GM18907 (cell line): ENCODE measurements around the gene SEMA6D.
"Not testable (repeated sequence)": the region's sequence is repeated elsewhere in the genome, so short reads cannot be mapped to it uniquely, and the experiment has no call there.

Experiments used
- ATAC-seq: cut with Tn5 transposase; IDR thresholded peaks from one replicate; pipeline ENCODE4 v1.9.1; 2021; ENCODE audit warnings: mild to moderate bottlenecking, moderate library complexity; ENCODE audit not compliant: unreplicated experiment

SEMA6D gene

DNA sequence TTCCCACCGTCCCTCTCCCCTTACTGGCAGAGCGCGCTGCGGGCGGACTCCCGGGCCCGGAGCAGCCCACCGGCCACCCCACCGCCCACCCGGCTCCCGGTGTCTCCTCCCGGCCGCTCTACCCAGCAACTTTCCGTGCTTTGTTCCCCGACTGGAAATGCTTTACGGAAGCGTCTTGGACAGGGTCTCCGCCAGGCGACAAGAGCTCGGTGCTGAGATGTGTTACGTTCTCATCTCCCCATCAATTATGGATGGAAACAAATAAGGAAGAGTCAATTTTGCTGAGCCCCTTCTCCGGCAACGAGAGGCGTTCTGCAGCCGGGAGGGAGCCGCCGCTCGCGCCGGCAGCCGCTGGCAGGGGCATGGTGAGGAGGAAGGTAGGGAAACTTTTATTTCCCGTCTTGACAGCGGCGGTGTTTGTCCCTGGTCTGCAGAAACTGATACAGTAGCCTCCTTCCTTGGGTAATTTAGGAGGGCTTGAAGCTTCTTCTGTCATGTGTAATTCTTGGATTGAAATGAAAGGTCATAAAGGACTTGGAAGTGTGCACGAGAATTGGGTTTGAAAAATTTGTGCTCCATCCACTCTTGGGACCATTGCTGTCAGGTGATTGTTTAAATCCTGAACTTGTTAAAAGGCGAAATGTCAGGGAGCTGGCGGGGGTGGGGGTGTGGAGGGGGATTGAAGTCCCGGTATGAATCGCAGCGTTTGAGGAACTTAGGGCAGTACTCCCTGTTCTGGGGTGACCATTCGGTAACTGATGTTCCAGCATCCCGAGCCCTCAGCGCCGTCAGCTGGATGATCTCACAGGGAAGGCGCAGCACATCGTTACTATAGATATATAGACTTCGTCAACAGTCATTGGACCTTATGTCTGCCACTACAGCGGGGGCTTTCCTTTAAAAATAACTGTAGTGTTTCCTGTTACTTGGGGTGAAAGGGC lies 1.5 kb downstream of the SEMA6D start:
- no peak for ATAC-seq

DNA sequence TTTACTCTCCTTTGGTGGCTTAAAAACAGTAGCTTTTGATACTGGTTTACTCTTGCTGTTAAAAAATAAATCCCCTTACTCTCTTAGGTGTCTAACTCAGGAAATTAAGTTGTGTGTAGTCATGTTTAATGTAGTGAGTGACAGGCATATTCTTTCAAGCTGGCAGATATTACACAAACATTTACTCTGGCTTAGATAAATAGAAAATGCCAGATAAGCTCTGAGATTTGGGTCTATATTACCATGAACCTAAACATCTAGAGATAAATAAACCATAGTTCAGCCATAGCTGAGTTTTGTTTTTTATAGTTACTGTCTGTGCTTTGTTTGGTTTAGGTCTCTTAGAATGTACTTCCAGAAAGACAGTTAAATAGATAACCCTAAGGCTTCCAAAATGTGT lies 2.4 kb downstream of the SEMA6D start:
- no peak for ATAC-seq

DNA sequence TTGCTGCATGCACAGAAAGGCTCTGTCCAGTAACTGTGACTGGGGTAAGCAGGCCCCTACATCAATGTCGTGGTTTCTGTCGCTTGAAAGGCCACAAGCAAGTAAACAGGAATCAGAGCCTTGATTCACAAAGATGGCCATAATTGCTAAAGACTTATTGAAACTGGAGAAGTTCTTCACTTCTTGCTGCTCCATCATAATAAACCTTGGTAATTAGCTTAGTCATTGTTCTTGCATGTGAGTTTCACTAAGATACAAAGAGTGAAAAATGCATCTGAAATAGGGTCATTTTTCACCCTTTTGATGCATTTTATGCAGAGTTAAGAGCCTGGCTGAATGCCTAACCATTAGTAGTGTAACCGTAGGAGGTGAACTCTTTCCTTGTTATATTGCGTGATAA lies 3.2 kb downstream of the SEMA6D start:
- no peak for ATAC-seq

DNA sequence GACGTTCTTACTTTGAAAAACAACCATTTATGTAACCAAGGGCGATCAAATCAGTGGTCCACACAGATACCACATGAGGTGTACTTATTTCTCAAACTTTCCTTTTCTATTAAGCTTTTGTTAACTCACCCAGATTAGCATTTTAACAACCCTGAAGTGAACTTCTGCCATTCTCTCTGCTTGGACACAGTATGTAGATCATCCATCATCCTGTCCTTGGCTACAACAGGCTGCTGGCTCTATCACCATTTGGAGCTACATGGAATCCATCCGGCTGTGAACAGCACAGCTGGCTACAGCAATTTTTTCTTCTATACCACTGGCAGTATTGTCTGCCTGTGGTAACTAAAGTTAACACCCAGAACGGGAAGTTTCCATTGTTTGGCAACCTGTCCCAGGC lies 4.4 kb downstream of the SEMA6D start:
- no peak for ATAC-seq

DNA sequence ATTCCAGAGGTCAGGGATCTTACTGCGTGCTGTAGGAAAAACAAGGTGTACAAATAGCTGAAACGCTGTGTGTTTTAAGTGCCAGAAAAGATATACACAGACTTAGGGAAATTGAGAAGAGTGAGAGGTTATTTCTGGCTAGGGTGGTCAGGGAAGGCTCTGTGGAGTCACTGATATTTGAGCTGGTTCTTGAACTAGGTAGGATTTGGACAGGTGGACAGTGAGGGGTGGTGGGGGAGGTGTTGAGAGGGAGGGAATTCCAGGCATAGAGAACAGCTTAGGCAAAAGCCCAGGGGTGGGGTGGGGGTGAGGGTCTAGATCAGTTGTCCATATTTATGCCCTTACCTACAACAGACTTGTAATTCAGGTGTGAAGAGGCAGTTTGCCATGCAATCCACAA lies 7.0 kb downstream of the SEMA6D start:
- ATAC-seq: no peak

DNA sequence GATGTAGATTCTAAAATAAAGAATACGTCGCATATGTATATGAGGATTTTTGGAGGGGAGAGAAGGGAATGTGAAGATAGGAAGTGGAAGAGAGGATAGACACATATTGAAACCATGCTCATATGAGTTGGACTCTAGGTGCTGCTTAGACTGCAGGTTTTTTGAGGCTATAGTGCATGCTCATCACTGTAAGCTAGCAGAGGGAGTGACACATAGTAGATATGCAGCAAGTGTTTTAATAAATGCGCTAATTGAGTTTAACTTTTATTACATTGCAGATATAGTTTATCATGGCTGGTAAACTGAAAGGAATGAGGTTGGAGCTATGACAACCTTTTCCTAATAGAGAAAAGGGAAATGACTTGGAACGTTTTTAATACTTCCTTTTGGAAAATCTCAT lies 7.7 kb downstream of the SEMA6D start:
- ATAC-seq: no peak

DNA sequence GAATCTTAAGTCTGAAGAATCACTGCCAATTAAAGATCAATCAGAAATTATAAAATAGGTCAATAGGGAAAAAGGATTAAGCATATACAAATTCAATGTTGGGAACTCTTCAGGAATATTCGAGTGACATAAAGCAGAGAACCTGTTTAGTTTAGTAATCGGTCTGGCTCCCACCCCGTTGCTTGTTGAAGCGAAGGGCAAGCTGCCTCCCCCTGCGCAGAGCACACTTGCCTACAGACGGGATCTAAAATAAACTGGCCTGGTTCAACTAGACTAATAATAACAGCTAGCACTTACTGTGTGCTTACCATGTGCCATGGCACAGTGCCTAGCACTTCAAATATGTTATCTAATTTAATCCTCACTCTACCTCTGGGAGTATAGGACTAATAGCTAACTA lies 8.6 kb downstream of the SEMA6D start:
- ATAC-seq: no peak

DNA sequence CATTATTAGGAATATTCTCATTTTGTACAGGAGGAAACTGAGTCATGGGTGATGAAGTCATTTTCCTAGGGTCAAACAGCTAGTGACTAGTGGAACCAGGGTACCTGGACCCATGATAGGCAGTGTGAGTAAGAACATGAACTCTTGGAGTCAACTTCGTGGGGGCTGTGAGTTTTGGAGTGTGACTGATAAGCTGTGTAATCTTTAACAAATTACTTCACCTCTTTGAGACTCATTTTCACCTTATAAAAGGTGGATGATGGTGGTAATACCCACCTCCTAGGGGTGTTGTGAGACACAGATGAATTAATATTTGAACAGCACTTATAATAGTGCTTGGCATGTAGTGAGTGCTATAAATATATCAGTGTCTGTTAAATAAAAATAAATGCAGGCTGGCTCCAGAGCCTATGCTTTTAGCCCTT lies 9.1 kb downstream of the SEMA6D start:
- ATAC-seq: no peak

DNA sequence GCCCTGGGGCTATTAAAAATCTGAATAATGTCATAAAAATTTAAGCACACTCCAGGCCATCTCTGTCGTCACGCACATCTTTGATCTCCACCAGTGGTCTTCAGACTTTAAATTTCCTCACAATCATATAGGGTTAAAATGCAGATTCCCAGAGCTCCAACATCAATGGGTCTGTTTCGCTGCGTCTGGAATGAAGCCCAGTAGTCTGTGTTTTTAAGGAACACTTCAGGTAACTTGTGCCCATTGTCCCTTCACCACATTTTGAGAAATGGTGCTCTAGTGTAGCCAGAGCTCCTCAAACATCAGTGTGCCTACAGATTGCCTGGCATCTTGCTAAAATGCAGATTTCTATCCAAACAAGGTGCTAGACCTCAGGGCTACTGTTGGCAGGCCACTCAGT lies 9.8 kb downstream of the SEMA6D start:
- no peak for ATAC-seq

DNA sequence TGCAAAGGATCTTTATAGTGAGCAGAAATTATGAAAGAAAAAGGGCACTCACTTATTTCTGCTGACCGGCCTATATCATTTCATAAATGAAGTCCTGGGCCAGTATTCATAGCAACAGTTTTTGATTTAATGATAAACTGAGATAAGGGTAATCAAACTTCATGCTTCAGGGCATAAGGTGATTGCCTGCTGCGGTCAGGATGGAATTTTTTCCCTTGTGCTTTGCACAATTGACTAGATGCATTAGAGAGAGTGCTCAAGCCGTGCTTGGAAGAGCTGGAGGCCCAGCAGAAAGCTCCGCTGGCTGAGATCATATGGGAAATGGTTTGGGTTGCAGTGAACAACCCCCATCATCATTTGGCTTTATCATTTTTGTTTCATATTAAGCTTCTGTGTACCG lies 10.4 kb downstream of the SEMA6D start:
- no peak for ATAC-seq

DNA sequence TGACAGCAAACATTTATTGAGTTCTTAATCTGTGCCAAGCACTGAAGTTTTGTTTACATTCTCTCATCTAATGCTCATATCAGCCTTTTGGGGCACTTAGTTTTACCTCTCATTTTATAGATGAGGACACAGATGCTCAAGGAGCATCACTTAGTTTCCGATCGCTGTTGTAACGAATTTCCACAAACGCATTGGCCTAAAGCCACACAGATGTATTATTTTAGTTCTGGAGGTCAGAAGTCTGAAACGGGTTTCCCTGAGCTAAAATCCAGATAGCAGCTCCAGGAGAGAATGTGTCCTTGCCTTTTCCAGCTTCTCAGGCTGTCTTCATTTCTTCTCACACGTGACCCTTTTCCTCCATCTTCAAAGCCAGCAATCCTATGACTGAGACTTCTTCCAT lies 11.1 kb downstream of the SEMA6D start:
- ATAC-seq: no peak

DNA sequence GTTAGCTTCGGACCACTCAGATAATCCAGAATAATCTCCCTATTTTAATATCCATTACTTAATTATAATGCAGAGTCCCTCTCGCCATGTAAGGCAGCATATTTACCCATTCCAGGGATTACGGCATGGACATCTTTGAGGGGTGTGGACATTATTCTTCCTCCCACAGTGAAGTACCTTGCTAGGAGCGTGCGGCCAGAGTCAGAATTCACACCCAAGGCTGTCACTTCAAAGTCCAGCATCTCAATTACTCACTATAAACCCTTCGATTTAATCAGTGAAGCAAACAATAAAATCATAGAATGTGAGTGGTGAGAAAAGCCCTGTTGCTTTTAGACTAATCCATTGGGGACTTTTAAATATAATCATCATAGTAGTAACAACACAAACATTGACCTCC lies 11.6 kb downstream of the SEMA6D start:
- ATAC-seq: no peak

DNA sequence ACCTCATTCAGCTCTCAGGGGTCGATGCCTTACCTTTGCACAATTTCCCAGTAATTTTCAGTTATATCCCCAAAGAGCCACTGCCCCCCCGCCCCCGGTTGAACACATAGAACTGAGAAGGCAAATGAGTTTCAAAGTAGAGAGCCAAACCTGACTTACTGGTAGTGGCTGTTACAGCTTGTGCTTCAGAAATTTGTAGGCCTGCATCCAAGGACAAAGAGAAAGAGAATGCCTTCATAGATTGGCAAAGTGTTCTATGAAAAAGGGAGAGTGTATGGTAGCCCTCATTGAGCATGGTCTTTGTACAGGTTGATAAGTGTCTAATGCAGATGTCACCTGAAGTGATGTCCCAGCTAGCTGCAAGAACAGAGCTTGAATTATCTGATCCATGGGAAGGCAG lies 13.9 kb downstream of the SEMA6D start:
- ATAC-seq: no peak

DNA sequence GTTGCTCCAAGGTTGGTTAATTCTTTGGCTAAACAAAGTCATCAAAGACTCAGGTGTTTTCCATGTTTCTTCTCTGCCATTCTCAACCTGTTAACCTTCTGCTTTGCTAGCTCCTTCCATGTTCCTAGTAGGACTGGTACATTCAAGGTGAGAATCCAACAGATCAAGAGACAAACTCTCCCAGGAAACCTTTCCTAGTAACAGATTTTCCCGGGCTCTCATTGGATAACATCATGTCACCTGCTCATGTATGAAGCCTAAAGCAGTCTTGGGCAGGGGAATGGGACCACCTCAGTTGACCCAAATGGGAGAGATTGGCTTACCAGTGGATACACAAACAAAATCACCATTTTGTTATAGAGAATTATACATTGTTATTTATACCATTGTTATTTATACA lies 14.9 kb downstream of the SEMA6D start:
- no peak for ATAC-seq

DNA sequence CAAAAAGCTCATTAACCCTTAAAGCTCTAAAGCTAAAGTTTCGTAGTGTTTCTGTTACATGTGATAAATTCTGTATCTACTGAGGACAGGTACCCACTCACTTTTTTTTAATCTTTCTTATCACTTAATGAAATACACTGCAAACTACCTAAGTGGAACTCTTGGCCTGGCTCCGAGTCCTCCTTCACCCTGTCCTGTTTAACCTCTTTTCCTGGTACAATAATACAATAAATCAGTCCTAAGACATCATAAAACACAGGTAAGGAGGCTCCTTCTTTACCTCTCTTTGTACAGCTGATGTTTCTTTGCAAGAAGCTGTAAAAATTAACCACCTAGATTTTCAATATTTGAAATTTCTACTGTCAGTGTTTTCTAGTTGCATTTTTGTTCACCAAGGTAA lies 15.8 kb downstream of the SEMA6D start:
- ATAC-seq: no peak

DNA sequence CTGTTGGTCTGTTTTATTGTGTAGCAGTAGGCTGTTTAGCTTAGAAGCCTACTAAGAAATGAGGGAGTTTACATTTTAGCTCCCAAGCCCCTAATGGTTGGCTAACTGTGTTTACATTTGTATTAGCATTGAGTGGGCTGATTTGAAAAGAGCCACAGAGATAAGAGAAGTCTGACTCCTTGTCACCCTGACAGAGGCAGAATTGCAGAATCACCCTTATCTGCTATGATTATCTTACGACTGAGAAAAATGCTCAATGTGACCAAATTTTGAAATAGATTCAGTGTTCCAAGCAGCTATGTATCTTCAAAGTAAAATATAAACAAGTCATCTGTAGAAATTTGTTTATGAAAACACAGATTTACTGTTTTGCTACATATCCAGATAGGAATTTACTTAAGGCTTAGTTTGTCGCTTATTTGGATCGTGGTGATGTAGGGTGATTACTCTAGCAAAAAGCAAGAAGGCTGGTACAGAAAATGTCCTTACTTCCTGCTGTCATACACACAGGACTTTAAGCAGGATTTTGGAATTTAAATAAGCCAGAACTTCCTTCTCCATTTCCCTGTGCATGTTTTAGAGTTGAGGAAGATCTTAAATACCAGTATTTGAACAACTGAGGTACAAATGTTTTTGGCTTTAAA lies 19.0 kb downstream of the SEMA6D start:
- ATAC-seq: no peak

DNA sequence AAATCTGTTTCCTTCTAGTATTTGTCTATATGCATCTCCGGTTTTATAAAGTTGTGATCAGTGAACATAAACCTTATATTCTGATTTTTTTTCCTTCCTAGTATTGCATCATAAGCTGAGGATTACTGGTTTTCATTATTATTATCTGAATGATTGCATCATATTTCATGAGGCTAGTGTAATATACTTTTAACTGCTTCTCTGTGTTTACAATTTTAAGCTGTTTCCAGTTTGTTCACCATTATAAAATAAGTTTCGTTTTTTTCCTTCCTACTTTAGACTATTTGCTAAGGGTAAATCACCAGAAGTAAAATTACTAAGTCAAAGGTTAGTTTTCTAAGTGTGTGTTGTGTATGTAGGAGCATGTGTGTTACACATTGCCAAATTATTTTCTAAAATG lies 20.2 kb downstream of the SEMA6D start:
- ATAC-seq: no peak

DNA sequence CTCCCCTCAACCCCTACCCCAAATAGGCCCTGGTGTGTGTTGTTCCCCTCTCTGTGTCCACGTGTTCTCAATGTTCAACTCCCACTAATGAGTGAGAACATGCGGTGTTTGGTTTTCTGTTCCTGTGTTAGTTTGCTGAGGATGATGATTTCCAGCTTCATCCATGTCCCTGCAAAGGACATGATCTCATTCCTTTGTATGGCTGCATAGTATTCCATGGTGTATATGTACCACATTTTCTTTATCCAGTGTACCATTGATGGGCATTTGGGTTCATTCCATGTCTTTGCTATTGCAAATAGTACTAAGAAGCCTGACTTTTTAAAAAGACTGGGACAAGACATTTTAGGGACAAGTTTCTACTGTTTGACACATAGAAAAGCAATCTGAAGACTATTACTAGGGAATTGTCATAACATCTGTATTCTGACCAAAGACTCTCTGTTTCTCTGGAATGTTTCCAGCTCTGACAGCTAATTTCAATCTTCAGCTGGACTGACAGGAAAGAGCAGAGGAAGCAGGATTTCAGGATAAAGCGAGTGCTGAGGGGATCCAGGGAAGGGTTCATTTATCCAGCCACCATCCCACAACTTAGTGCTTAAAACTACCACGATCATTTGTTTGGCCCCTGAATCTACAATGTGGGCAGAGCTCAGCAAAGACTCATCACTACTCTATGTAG lies 21.0 kb downstream of the SEMA6D start:
- not testable (repeated sequence) for ATAC-seq

DNA sequence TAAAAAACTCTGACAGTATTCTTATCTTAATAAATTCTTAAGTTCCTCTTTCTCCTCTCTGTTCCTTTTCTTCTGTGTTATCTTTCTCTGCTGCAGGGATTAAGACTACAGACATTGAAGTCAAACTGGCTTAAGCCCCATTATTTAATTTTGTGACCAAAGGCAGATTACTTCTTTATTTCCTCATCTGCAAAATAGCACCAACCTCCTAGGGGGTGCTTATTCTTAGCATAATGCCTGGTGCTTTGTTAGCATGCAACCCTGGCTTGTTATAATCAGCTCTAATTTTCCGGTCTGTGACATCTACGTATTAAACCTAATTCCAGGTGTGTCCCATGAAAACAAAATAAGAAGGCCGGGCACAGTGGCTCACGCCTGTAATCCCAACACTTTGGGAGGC lies 23.8 kb downstream of the SEMA6D start:
- ATAC-seq: no peak

DNA sequence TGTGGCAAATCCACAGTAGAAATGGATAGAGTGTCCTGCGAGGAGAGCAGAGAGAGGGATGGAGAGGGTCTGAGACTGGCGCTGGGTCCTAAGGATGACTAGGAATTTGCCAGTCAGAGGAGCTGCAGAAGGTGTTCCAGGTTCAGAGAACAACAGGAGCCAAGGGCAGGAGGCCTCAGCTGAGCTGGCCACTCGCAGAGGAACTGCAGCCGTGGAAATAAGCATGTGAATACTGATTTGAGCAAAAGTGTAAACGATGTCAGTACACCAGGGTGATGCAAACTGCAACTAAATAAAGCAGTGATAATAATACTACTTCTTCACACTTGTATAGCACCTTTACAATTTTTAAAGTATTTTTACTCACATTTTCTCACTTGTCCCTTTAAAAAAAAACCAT lies 24.6 kb downstream of the SEMA6D start:
- ATAC-seq: no peak

DNA sequence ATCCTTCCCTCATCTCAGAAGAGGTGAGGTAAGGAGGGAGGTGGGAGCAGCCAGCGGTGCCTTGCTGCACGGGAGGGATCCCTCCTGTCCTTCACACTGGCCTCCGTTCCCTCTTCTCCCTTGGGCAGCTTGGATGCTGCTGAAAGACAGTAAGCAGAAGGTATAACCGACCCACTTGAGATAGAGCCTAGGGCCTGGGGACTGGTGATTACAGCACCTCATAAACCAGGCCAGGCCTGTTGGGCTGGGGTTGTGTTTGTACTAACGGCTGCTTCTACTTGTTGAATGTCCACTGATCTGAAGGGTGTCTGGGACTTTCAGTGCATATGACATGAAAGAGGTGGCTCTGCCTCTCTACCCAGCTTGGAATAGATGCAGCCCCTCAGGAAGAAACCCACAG lies 25.0 kb downstream of the SEMA6D start:
- no peak for ATAC-seq

DNA sequence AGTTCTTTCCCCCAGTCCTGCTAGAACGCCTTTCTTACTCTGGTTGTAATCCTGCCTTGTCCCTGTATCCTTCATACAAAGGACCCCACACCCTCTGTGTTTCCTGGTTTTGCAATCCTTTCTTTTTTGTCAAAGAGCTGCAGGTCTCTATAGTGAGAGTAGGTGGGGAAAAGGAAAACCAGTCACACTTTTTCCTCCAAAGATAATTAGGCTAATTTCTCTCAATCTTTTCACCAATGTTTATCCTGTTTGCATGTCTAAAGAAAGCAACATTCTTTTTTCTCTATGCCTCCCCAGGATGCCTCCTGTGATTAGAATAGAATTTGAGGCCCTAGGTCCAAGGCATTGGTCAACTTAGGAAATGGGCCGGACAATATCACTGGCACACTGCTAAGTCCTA lies 25.4 kb downstream of the SEMA6D start:
- ATAC-seq: no peak
